Mesendoderm (in vitro differentiated cells): ENCODE data around the gene AP4S1.
"Not testable (repeated sequence)": the region's sequence is repeated elsewhere in the genome, so short reads cannot be mapped to it uniquely, and the experiment has no call there.

Source experiments
- DNase-seq: peaks from one replicate; pipeline ENCODE4 v3.0.0; 2013
- H2AK5ac ChIP-seq: 2 replicates; pipeline ENCODE4 v1.6.1; 2013; ENCODE audit warnings: low read length, inconsistent platforms
- H2BK120ac ChIP-seq: 2 replicates; pipeline ENCODE4 v1.6.1; 2013; ENCODE audit warnings: low read depth, mild to moderate bottlenecking, low read length, moderate library complexity, mixed read lengths
- H2BK15ac ChIP-seq: replicated peaks from 2 replicates; pipeline ENCODE4 v1.6.1; 2013; ENCODE audit warnings: low read depth, mild to moderate bottlenecking, moderate library complexity
- H2BK5ac ChIP-seq: 2 replicates; pipeline ENCODE4 v1.6.1; 2013; ENCODE audit warnings: low read length, inconsistent platforms
- H3K18ac ChIP-seq: 2 replicates; pipeline ENCODE4 v1.6.1; 2013; ENCODE audit warnings: mild to moderate bottlenecking, low read length, mixed read lengths
- H3K23ac ChIP-seq: one replicate; pipeline ENCODE4 v1.6.1; 2013; ENCODE audit warnings: low read length
- H3K27ac ChIP-seq: 2 replicates; pipeline ENCODE4 v1.5.1; 2013; ENCODE audit warnings: low read depth, mild to moderate bottlenecking, inconsistent platforms, low read length, moderate library complexity
- H3K27me3 ChIP-seq: 2 replicates; pipeline ENCODE4 v1.6.1; 2013; ENCODE audit warnings: low read length, control low read depth, mild to moderate bottlenecking, inconsistent platforms; ENCODE audit not compliant: insufficient read depth, poor library complexity
- H3K36me3 ChIP-seq: 2 replicates; pipeline ENCODE4 v1.6.1; 2013; ENCODE audit warnings: low read length, inconsistent platforms; ENCODE audit not compliant: control insufficient read depth, insufficient read depth
- H3K4ac ChIP-seq: one replicate; pipeline ENCODE4 v1.6.1; 2013; ENCODE audit warnings: low read depth, mild to moderate bottlenecking, low read length, moderate library complexity
- H3K4me1 ChIP-seq: 2 replicates; pipeline ENCODE4 v1.6.1; 2013; ENCODE audit warnings: low read depth, low read length, inconsistent platforms; ENCODE audit not compliant: control insufficient read depth
- H3K4me2 ChIP-seq: 2 replicates; pipeline ENCODE4 v1.6.1; 2013; ENCODE audit warnings: low read length
- H3K4me3 ChIP-seq: 2 replicates; pipeline ENCODE4 v1.5.1; 2013; ENCODE audit warnings: mild to moderate bottlenecking, low read length
- H3K56ac ChIP-seq: one replicate; pipeline ENCODE4 v1.6.1; 2013; ENCODE audit warnings: low read length
- H3K79me1 ChIP-seq: 2 replicates; pipeline ENCODE4 v1.6.1; 2013; ENCODE audit warnings: low read length, inconsistent platforms
- H3K79me2 ChIP-seq: 2 replicates; pipeline ENCODE4 v1.6.1; 2013; ENCODE audit warnings: mild to moderate bottlenecking, low read length; ENCODE audit not compliant: control insufficient read depth, insufficient read depth
- H3K9ac ChIP-seq: 2 replicates; pipeline ENCODE4 v1.6.1; 2013; ENCODE audit warnings: low read length, inconsistent platforms
- H4K5ac ChIP-seq: one replicate; pipeline ENCODE4 v1.6.1; 2013; ENCODE audit warnings: low read length
- H4K8ac ChIP-seq: one replicate; pipeline ENCODE4 v1.6.1; 2013; ENCODE audit warnings: low read depth, mild to moderate bottlenecking, control low read depth, low read length, moderate library complexity
- WGBS: extraction: QIAGEN DNeasy Blood & Tissue Kit; methylation state at CpG from one replicate; pipeline ENCODE4 v1.1.7; 2013; ENCODE audit warnings: low lambda C conversion rate, missing lambda C conversion rate; ENCODE audit not compliant: insufficient coverage; ENCODE audit errors: extremely low coverage; 5-methylcytosine and 5-hydroxymethylcytosine counted together

The AP4S1 gene

GRCh38 chr14:31000629-31001338 is 24.7 kb upstream of the AP4S1 start:
- no peak overlapping the region for H3K4me3 ChIP-seq
- H2BK120ac ChIP-seq = no peak overlapping the region
- H3K79me2 ChIP-seq = peaks cover 73% of the 10 kb centered on the region

GRCh38 chr14:31001339-31001658 is 24.1 kb upstream of the AP4S1 start:
- Histone ChIP-seq H3K79me2 (peaks cover 70% of the 10 kb centered on the region), H2BK5ac (no peak overlapping the region), H4K8ac (no peak overlapping the region), H3K27me3 (no peaks in the 10 kb centered on the region), H3K9ac (no peak overlapping the region), H4K5ac (no peak overlapping the region), H3K4ac (no peak overlapping the region), H3K4me3 (no peak overlapping the region), H3K4me2 (no peak overlapping the region), H3K27ac (peak overlapping the region; percentile 44), H2BK15ac (no peak overlapping the region), H2BK120ac (no peak overlapping the region), H3K18ac (peak overlapping the region; percentile 68), H3K79me1 (peaks cover 10% of the 10 kb centered on the region), H3K56ac (no peak overlapping the region), H3K23ac (no peak overlapping the region), H3K4me1 (peaks cover 13% of the 10 kb centered on the region), H2AK5ac (no peak overlapping the region), H3K36me3 (no peaks in the 10 kb centered on the region)
- WGBS = no CpG with 5 or more reads among the region's 6 CpGs
- no peak for DNase-seq

More at GRCh38 chr14:31000629-31001338, 24.7 kb upstream of the AP4S1 start:
- Histone ChIP-seq H3K36me3 (no peaks in the 10 kb centered on the region), H2AK5ac (no peak overlapping the region), H2BK15ac (no peak overlapping the region), H3K4ac (no peak overlapping the region), H3K4me2 (no peak overlapping the region), H2BK5ac (no peak overlapping the region), H3K23ac (no peak overlapping the region), H3K9ac (no peak overlapping the region), H3K56ac (no peak overlapping the region), H3K27ac (peak overlapping the region; percentile 44), H4K5ac (no peak overlapping the region), H3K79me1 (peaks cover 10% of the 10 kb centered on the region), H4K8ac (no peak overlapping the region), H3K27me3 (no peaks in the 10 kb centered on the region), H3K18ac (peak overlapping the region; percentile 68), H3K4me1 (peaks cover 17% of the 10 kb centered on the region)
- WGBS = no CpG with 5 or more reads among the region's 3 CpGs
- DNase-seq = peak; percentile 49

- WGBS = no CpG with 5 or more reads among the region's 3 CpGs
- Histone ChIP-seq H3K36me3 (no peaks in the 10 kb centered on the region), H3K23ac (no peak overlapping the region), H2BK5ac (no peak overlapping the region), H4K5ac (no peak overlapping the region), H3K27me3 (no peaks in the 10 kb centered on the region), H3K4me3 (no peak overlapping the region), H3K9ac (no peak overlapping the region), H2BK120ac (no peak overlapping the region), H3K4ac (no peak overlapping the region), H2BK15ac (no peak overlapping the region), H3K18ac (no peak overlapping the region), H3K79me1 (peaks cover 7% of the 10 kb centered on the region), H3K4me2 (no peak overlapping the region), H3K27ac (no peak overlapping the region), H3K56ac (no peak overlapping the region), H2AK5ac (no peak overlapping the region), H4K8ac (no peak overlapping the region), H3K79me2 (peaks cover 67% of the 10 kb centered on the region), H3K4me1 (peaks cover 3% of the 10 kb centered on the region)
- DNase-seq = no peak
Observed at GRCh38 chr14:31003284-31003683, 22.2 kb upstream of the AP4S1 start.

- no CpG with 5 or more reads among the region's 6 CpGs for WGBS
- not testable (repeated sequence) for H3K4me2 ChIP-seq, H3K4me3 ChIP-seq, H4K8ac ChIP-seq, H3K36me3 ChIP-seq, H3K4ac ChIP-seq, DNase-seq, H3K27me3 ChIP-seq, H4K5ac ChIP-seq, H2BK15ac ChIP-seq, H3K18ac ChIP-seq, H2AK5ac ChIP-seq, H3K79me1 ChIP-seq, H2BK5ac ChIP-seq, H3K23ac ChIP-seq, H3K4me1 ChIP-seq, H2BK120ac ChIP-seq, H3K9ac ChIP-seq, H3K27ac ChIP-seq
- peaks cover 64% of the 10 kb centered on the region for H3K79me2 ChIP-seq
- H3K56ac ChIP-seq = peak overlapping the region; percentile 15
Observed at GRCh38 chr14:31004007-31004406, 21.4 kb upstream of the AP4S1 start.

GRCh38 chr14:31006703-31007102 is 18.7 kb upstream of the AP4S1 start:
- Histone ChIP-seq H3K27ac (no peak overlapping the region), H3K36me3 (no peaks in the 10 kb centered on the region), H3K56ac (no peak overlapping the region), H3K79me2 (peaks cover 63% of the 10 kb centered on the region), H3K4ac (no peak overlapping the region), H3K9ac (no peak overlapping the region), H2BK5ac (no peak overlapping the region), H3K27me3 (no peaks in the 10 kb centered on the region), H3K4me3 (no peak overlapping the region), H2BK15ac (no peak overlapping the region), H2AK5ac (no peak overlapping the region), H3K18ac (no peak overlapping the region), H3K4me2 (no peak overlapping the region), H4K8ac (no peak overlapping the region), H4K5ac (no peak overlapping the region), H3K4me1 (no peaks in the 10 kb centered on the region), H3K23ac (no peak overlapping the region), H3K79me1 (peaks cover 7% of the 10 kb centered on the region), H2BK120ac (no peak overlapping the region)
- no peak for DNase-seq
- WGBS = no CpG with 5 or more reads among the region's 1 CpG
